Activated CD4-positive, CD25-positive, alpha-beta regulatory T cell treated with anti-CD3 and anti-CD28 coated beads, Interleukin-2, amount 50 U/mL, for 24 hours (primary cell): ENCODE measurements around the gene CMC4.

Source experiments
- ATAC-seq, 2 donors: fragments of 150-1000 bp; cut with Tn5 transposase; one replicate each; pipeline ENCODE4 v1.10.0; 2021; ENCODE audit warnings: mild to moderate bottlenecking in 1 of 2, moderate library complexity in 1 of 2

CMC4 gene, protein sequence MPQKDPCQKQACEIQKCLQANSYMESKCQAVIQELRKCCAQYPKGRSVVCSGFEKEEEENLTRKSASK

GRCh38 chrX:155070975-155071693 is at the start of gene CMC4, which contains the start of the genes BRCC3 and MTCP1:
CMC4 (minus strand) TSS chrX:155071136; CDS start chrX:155064023, 7,113 bp downstream.
BRCC3 (plus strand) TSS chrX:155071508; CDS start chrX:155071528, 20 bp downstream.
MTCP1 (minus strand) TSS chrX:155071136; CDS start chrX:155066010, 5,126 bp downstream.
- peak; percentile 90 to 93 for ATAC-seq

DNA sequence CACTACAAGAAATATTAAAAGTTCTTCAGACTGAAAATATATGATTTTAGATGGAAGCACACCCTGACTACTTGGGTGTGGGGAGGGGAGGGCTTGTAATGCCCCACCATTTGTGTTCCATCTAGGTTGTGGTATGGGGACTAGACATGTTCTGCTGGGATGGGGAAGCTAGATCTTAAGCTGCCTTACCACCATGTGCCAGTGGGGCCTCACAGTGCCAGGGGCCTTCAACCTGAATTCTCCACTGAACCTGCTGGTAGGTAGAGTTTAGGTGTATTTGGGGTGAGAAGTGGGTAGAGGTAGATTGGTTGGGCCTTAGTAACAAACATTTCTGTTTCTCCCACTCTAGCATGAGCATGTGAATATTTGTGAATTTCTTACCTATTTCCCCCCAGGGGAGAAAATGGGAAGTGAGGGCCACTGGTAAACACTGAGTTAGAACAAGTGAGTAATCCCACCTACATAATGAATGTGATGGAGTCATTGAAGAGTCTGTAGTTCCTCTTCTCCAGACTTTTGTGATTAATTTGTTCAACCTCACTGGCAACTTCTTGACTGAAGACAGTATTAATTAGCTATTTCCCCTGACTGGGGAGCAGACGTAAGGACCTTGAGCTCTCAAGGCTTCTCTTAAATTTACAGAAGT is 44.4 kb upstream of the CMC4 start:
- ATAC-seq, result no peak

GRCh38 chrX:155113097-155113496 is 42.2 kb upstream of the CMC4 start:
- no peak for ATAC-seq

DNA sequence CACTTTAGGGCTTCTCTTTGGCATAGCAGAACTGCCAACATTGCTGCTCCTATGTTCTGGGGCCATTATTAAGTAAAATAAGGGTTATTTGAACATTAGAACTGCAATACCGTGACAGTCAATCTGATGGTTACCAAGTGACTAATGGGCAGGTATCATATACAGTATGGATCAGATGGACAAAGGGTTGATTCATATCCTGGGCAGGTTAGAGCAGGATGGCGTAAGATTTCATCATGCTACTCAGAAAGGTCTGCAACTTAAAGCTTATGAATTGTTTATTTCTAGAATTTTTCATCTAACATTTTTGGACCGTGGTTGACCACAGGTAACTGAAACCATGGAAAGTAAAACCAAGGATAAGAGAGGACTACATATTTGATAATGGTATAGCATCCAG is 41.2 kb upstream of the CMC4 start:
- ATAC-seq, result no peak

DNA sequence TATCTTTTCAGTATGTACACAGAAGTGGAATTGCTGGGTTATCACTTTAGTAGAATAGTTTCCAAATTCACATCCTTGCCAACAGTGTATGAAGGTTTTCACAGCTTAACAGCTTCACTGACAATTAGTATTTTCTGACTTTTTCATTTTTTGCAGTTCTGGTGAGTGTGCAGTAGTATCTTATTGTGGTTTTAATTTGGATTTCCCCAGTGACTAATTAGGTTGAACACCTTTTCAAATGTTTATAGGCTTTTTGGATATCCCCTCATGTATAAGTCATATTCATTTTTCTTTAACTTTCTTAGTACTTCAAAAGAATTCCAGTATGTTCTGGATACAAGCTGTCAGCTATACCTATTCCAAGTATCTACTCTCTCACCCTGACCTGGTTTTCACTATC is 37.5 kb upstream of the CMC4 start:
- peak; percentile 87 to 89 for ATAC-seq

DNA sequence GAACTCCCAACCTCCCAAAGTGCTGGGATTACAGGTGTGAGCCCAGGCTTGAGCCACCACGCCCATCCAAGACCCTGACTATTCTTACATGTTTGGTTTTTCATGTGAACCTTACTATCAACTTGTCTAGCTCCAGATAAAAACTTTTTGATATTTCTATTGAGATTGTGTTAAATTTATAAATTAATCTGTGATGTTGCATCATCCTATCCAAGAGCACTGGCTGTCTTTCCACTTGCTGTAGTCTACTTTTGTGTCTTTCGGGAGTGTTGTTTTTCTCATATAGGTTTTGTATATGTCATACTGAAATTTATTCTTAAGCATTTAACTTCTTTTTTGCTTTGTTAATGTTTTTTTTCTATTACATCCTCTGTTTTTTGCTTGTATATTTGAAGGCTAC is 35.0 kb upstream of the CMC4 start:
- no peak for ATAC-seq

- peak in 1 of 2 donors; percentile 73 for ATAC-seq
These were observed 23.6 kb upstream of the CMC4 start for GRCh38 chrX:155094468-155095061.

DNA sequence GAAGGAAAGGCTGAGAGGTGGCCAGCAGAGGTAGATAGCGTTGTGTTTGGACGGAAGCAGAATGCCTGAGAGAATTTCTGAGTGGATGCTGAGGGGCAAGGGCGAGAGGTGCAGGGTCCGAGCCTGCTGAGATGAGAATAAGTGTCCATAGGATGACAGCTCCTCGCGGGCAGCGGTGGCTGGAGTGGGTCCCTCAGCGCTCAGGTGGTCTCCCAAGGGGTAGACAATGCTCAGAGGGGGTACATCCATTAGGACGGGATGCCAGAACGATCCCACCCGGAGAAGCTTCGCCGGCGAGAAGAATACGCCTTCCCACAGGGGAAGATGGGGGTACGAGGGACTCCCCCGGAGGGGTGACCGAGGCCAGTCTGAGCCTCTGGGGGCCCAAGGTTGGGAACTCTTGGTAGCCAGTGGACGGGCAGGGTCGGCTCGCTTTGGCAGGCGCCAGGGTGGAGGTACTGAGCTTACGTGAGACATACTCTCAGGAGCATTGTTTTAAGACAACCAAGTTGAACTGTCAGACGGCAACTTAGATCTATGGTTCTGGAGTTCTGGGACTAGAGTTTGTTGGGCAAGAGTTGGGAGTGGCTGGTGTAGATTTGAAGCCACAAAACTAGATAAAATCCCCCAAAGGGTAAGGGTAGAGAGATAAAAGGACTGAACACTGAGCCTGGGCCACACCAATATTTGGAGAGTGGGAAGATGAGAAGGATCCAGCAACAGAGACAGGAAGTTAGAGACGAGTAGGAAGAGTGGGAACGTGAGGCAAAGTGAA is 16.2 kb upstream of the CMC4 start:
- ATAC-seq, result no peak

DNA sequence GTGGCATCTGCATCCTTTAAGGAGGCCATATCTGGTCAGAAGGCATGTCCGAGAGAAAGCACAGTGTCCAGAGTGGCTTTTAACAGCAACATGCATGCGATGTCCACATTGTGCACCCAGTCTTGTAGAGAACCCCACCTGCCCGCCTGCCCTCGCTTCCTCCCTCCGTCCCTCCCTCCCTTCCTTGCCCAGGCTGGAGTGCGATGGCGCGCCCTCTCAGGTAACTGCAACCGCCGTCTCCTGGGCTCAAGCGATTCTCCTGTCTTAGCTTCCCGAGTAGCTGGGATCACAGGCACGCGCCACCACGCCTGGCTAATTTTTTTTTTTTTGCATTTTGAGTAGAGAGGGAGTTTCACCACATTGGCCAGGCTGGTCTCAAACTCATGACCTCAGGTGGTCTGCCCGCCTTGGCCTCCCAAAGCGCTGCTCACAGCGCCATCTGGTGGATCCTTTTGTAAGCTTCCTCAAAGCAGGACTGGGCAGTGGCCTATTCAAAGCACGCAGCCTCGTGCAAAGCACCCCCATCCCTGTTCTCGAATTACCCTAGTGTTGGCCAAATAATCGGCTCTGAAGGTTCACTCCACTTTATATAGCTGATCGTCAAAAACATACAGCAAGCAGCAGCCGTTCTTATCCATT is 15.4 kb upstream of the CMC4 start:
- ATAC-seq, result peak in 1 of 2 donors; percentile 45

DNA sequence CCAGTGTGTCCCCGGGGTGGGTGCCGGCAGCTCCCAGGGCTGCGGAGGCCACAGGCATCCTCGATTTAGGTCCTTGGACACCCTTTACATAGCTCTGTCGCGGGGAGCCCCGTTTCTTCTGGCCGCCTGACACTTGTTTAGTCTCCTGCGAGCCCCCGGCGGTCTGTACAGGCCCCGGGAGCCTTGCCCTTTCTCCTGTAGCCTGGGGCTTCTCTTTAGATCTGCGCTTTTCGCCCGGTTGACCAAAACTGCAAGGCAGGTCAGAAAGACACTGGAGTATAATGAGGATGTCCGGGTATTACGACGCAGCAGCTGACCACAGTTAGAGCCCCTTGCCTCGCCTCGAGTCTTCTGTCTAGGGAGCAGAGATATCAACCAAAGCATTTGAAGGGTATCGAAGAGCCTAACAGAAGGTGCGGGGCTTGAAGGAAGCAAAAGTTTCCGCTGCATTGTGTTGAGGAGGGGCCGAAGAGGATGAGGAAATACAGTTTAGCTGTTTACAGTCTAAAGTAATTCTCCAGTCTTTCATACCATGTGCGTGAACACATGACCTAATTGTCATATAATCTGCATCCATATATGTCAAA is 851 bp upstream of the CMC4 start:
- ATAC-seq, result no peak

DNA sequence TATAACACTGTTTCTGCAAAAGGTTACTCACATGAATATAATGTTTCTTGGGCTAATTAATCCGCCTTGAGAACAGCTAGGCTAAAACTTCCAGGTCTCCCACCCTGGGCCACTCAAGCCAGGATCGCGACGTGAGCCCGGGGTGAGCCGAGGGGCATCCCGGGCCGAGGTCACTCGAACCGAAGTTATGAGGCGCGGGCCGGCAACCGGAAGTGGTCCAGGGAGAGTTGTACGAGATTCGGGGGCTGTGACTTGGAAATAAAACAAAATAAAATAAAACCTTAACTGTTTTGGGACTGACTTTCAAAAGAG is 317 bp downstream of the CMC4 start:
- ATAC-seq, result no peak

GRCh38 chrX:155070038-155070437 is 898 bp downstream of the CMC4 start:
- no peak for ATAC-seq

DNA sequence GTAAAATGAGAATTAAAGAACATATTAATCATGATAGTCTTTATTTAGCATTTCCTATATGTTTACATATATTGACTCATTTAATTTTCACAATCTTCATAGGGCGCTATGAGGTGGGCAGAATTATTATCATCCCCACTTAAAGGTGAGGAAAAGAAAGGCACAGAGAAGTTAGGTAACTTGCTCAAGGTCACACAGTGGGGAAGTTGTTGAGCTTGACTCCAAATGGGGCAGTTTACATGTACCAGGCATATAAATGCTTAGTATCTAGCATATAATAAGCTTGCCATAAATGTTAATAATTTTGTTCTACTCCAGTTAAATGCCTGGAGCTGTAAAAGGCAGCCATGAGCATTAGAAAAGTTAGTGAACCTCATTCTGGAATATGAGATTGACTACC is 1.5 kb downstream of the CMC4 start:
- no peak for ATAC-seq

DNA sequence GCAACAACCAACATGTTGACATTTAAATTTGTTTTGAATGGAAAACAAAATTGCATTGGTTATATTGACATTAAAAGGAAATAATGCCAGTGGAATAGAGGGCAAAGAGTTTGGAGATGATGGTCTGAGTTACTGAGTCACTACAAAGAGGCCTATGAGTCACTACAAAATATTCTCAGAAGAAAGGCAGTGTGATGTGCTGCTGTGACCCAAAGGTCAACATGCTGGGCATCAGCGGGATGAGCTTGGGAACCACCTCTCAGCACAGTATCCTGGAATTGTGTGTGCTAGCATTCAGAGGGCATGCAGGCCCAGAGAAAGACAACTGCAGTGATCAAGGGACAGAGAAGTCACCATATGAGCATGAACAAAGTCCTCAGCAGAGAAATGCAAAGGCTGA is 2.8 kb downstream of the CMC4 start:
- no peak for ATAC-seq

DNA sequence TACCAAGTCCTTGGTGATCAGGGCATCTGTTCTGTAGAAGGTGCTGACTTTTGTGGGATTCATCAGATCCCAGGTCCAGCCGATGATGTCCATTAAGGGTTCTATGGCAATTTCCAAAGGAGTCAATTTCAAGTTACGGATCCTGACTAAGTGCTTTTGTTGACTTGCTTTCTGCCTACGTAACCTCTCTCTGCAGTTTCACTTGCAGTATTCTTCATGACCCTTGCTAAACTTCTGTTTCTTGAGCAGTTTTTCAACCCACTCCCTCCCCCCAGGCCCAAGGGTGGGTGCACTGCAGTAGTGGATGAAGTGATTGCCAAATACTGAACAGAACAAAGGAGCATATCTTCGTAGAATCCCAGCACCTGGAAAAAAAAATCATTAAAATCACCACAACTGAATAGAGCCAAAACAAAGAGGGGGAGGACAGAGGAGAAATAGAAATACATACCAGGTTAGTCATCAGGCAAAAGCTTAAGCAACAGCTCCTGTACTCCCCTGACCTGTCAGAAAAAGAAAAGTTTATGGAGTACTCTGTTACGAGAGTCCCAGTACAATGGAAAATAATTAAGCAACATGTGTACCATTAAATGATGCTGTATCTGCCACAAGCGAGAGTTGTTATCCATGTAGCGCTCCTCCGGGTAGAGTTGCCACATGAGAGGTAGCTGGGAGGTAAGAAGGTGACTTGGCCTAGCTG is 5.8 kb downstream of the CMC4 start:
- ATAC-seq, result no peak

- ATAC-seq, result no peak
These were observed 9.2 kb downstream of the CMC4 start for GRCh38 chrX:155061760-155062159.

GRCh38 chrX:155056877-155057792 is 13.8 kb downstream of the CMC4 start:
- ATAC-seq, result peak; percentile 67 to 73

GRCh38 chrX:155056471-155056870 is 14.5 kb downstream of the CMC4 start:
- ATAC-seq, result peak in 1 of 2 donors; percentile 48

DNA sequence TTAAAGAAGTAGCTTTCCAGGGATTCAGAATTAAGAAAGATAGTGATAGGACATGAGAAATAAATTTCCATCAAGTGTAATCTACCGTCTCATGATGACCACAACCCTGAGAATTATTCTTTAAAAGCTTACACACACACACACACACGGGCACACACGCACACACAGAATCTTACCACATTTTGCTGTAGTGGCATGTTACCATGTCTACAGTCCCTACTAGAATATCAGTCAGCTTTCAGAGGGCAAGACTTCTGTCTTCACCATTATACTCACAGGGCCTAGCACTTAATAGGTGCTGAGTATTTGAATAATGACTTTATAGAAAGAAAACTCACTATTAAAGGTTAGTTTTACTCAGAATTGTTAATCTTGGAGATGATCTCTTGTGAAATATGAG is 15.4 kb downstream of the CMC4 start:
- ATAC-seq, result no peak

DNA sequence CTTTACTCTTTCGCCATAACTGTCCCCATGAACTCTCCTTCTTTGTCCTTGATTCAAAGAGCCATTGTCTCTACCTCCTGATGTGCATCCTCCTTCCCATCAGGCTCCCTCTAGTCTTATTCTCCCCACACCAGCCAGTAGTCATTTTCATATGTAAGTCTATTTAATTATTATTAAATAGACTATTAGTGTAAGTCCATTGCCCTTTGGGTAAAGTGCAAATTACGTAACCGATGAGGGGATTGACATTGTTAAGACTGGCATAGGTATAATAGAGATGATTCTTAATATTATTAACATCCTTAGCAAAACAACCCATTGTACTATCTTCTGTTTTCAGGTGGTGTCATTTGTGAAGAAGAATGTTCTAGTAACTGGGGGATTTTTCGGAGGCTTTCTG is 16.7 kb downstream of the CMC4 start:
- no peak for ATAC-seq
